Stimulated activated CD8-positive, alpha-beta memory T cell treated with anti-CD3 and anti-CD28 coated beads, Interleukin-12 subunit alpha, Interleukin-12 subunit beta, amount 100 ng/mL, for 24 hours (primary cell): ENCODE data around the gene RFESD.
A peak's percentile ranks its signal among the peaks of the same experiment; 100 is the strongest.

Experiments used
- DNase-seq: peaks from one replicate; pipeline ENCODE4 v3.0.0-alpha.2; 2020; ENCODE audit errors: extremely low read depth

The RFESD gene

GRCh38 chr5:95646569-95647431, at the start of gene RFESD:
Gene RFESD (plus strand): TSS chr5:95646777. CDS start chr5:95652272, 5,495 bp downstream.
- peak; percentile 95 for DNase-seq

GRCh38 chr5:95599252-95599651, 47.3 kb upstream of the RFESD start:
- no peak for DNase-seq

GRCh38 chr5:95600557-95600956, 46.0 kb upstream of the RFESD start:
- DNase-seq = no peak

GRCh38 chr5:95605786-95606185, 40.8 kb upstream of the RFESD start:
- DNase-seq = no peak

GRCh38 chr5:95606419-95606818, 40.2 kb upstream of the RFESD start:
- no peak for DNase-seq

GRCh38 chr5:95609711-95610110, 36.9 kb upstream of the RFESD start:
- no peak for DNase-seq

GRCh38 chr5:95610546-95610945, 36.0 kb upstream of the RFESD start:
- DNase-seq = no peak

GRCh38 chr5:95611396-95611795, 35.2 kb upstream of the RFESD start:
- DNase-seq = no peak

- DNase-seq = no peak
These were observed 33.1 kb upstream of the RFESD start for GRCh38 chr5:95613514-95613913.

GRCh38 chr5:95615164-95615467, 31.5 kb upstream of the RFESD start:
- DNase-seq = no peak

- DNase-seq = no peak
These were observed 29.5 kb upstream of the RFESD start for GRCh38 chr5:95617057-95617456.

GRCh38 chr5:95619096-95619495, 27.5 kb upstream of the RFESD start:
- DNase-seq = no peak

GRCh38 chr5:95619514-95620029, 27.0 kb upstream of the RFESD start:
- DNase-seq = no peak

GRCh38 chr5:95620030-95620869, 26.3 kb upstream of the RFESD start, which contains the start of gene GPR150:
Gene GPR150 (plus strand): TSS chr5:95620087. CDS start chr5:95620276, 189 bp downstream.
- DNase-seq = no peak

- no peak for DNase-seq
These were observed 25.4 kb upstream of the RFESD start for GRCh38 chr5:95620870-95621838.

GRCh38 chr5:95621839-95622629, 24.5 kb upstream of the RFESD start:
- DNase-seq = no peak

- no peak for DNase-seq
These were observed 22.9 kb upstream of the RFESD start for GRCh38 chr5:95623706-95624105.

GRCh38 chr5:95624368-95624767, 22.2 kb upstream of the RFESD start:
- DNase-seq = no peak

- no peak for DNase-seq
These were observed 19.9 kb upstream of the RFESD start for GRCh38 chr5:95626701-95627100.

GRCh38 chr5:95627971-95628810, 18.4 kb upstream of the RFESD start:
- DNase-seq = no peak
